GM18858 (cell line): ENCODE measurements around the gene STARD6.
A peak's percentile ranks its signal among the peaks of the same experiment; 100 is the strongest.
"Not testable (repeated sequence)": the region's sequence is repeated elsewhere in the genome, so short reads cannot be mapped to it uniquely, and the experiment has no call there.

ENCODE experiments used
- ATAC-seq: cut with Tn5 transposase; IDR thresholded peaks from one replicate; pipeline ENCODE4 v1.9.1; 2021; ENCODE audit not compliant: unreplicated experiment

STARD6 gene

GRCh38 chr18:54351186-54351585, 6.5 kb downstream of the STARD6 start:
- no peak for ATAC-seq

GRCh38 chr18:54338230-54338629, 19.4 kb downstream of the STARD6 start:
- no peak for ATAC-seq

- ATAC-seq: no peak
Measured at GRCh38 chr18:54335638-54336173, 22.0 kb downstream of the STARD6 start.

GRCh38 chr18:54330768-54331548, 26.7 kb downstream of the STARD6 start:
- no peak for ATAC-seq

- no peak for ATAC-seq
Measured at GRCh38 chr18:54329787-54330186, 27.9 kb downstream of the STARD6 start.

GRCh38 chr18:54327818-54328217, 29.8 kb downstream of the STARD6 start:
- no peak for ATAC-seq

- no peak for ATAC-seq
Measured at GRCh38 chr18:54323970-54324369, 33.7 kb downstream of the STARD6 start.

GRCh38 chr18:54323561-54323960, 34.1 kb downstream of the STARD6 start:
- ATAC-seq: no peak

GRCh38 chr18:54316071-54316820, 41.4 kb downstream of the STARD6 start:
- ATAC-seq: no peak

GRCh38 chr18:54309564-54309963, 48.1 kb downstream of the STARD6 start:
- not testable (repeated sequence) for ATAC-seq

GRCh38 chr18:54303408-54303807, 54.2 kb downstream of the STARD6 start:
- no peak for ATAC-seq

- not testable (repeated sequence) for ATAC-seq
Measured at GRCh38 chr18:54298991-54299390, 58.7 kb downstream of the STARD6 start.

GRCh38 chr18:54296062-54296461, 61.6 kb downstream of the STARD6 start:
- no peak for ATAC-seq

GRCh38 chr18:54294274-54294673, 63.4 kb downstream of the STARD6 start:
- ATAC-seq: no peak

- ATAC-seq: peak; percentile 99
Measured at GRCh38 chr18:54284981-54285785, 72.5 kb downstream of the STARD6 start.

- peak; percentile 26 for ATAC-seq
Measured at GRCh38 chr18:54284535-54284934, 73.1 kb downstream of the STARD6 start.

- ATAC-seq: no peak
Measured at GRCh38 chr18:54280220-54280569, 77.5 kb downstream of the STARD6 start.

- no peak for ATAC-seq
Measured at GRCh38 chr18:54279477-54280219, 78.0 kb downstream of the STARD6 start.

- no peak for ATAC-seq
Measured at GRCh38 chr18:54278615-54279014, 79.0 kb downstream of the STARD6 start.

GRCh38 chr18:54277899-54278298, 79.8 kb downstream of the STARD6 start:
- no peak for ATAC-seq
